ENCODE measurements around the gene PAX2.

The PAX2 gene

DNA sequence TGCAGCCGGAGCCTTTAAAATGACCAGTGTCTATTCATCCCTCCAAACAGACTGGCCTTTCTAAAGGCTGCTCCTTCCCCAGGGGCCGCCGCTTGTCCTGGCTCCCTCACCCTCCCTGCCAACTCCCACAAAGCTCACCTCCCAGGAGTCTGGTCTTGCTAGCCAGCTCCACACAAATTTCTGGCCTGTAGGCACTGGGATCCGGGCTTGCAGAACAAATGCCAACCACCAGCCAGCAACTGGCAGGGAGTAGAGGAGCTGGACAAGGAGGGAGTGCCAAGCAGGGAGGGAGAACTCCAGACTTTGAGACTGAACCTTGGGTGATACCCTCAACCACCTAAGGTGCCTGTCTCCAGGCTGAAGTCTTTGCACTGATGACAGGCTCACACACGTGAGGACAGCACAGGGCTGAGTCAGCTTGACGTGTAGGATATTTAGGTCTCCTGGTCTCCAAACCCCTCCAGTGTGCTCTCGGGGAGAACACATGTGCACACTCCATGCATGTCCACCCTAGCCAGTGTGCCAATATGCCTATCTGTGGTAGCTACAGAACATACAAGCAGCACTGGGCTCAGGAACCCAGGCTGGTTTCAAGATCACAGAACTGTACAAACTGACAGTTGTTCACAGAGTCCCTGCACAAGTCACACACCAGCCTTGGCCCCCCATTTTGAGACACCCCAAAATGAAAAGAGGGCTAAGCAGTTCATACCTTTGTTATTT is 6.0 kb downstream of the PAX2 start:
- H3K27me3 Mint-ChIP-seq = peaks cover 54% of the 10 kb centered on the region
- H3K9me3 Mint-ChIP-seq = no peaks in the 10 kb centered on the region
- H3K4me3 Mint-ChIP-seq = no peak overlapping the region
- peaks cover 21% of the 10 kb centered on the region for H3K4me1 Mint-ChIP-seq
- peaks cover 2% of the 10 kb centered on the region for H3K36me3 Mint-ChIP-seq
- H3K27ac Mint-ChIP-seq = no peak overlapping the region

DNA sequence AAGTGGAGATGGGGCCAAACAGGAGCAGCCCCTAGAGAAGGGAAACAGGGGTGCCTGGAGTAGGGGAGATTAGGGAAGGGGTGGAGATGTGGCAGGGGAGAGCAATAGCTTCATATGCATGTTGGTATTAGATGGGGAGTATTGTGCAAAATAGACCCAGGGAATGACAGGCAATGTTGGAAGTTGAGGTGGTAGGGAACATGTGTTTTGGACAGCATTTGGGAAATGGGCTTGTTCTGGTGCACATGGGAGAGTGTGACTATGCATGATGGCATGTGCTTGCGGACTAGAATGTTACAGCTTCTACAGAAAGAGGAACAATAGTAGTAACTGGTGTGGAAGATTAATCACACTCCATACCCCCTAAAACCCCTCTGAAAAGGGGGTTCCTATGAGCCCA is 10.4 kb downstream of the PAX2 start:
- H3K4me1 Mint-ChIP-seq = no peaks in the 10 kb centered on the region
- H3K27me3 Mint-ChIP-seq = peaks cover 65% of the 10 kb centered on the region
- H3K9me3 Mint-ChIP-seq = no peaks in the 10 kb centered on the region
- no peak overlapping the region for H3K4me3 Mint-ChIP-seq
- no peak overlapping the region for H3K27ac Mint-ChIP-seq
- H3K36me3 Mint-ChIP-seq = no peaks in the 10 kb centered on the region

DNA sequence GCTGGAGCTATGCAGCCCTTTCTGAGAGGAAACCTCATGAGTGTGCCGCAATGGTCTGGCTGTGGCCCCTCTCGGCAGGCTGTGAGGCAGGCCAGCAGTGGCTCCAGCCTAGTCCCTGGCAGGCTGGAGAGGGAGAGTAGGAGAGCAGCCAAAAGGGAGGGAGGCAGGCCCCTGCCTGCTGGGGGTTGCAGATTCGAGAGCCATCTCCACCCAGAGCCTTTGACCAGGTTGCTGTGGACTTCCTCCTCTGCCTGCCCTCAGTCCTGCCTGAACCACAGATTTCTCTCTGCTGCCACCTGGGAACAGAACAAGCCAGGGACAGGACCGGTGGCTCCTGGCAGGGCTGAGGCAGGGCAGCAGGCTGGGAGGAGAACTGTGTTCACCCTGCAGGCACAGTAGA is 13.9 kb downstream of the PAX2 start:
- Mint-ChIP-seq H3K27me3 (peaks cover 49% of the 10 kb centered on the region), H3K4me1 (no peaks in the 10 kb centered on the region), H3K36me3 (no peaks in the 10 kb centered on the region), H3K27ac (no peak overlapping the region), H3K4me3 (no peak overlapping the region), H3K9me3 (no peaks in the 10 kb centered on the region)

DNA sequence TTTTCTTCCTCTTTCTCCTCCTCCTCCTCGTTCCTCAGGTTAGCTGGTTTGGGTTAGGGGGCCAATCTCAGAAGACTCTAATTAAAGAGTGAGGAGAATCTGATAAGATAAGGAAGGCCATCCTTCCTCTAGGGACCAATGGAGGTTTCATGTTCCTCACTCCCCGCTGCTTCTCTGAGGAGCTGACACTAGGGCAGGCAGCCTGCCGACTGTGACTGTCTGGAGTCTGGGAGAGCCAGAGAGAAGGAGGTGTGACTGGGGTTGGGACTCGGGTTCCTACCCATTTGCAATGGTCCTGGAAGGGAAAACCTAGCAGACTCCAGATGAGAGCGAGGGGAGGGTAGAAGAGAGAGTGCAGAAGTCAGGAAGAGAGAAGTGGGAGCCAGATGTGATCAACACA is 15.3 kb downstream of the PAX2 start:
- peaks cover 49% of the 10 kb centered on the region for H3K27me3 Mint-ChIP-seq
- no peak overlapping the region for H3K4me3 Mint-ChIP-seq
- no peaks in the 10 kb centered on the region for H3K4me1 Mint-ChIP-seq
- H3K9me3 Mint-ChIP-seq = no peaks in the 10 kb centered on the region
- no peak overlapping the region for H3K27ac Mint-ChIP-seq
- no peaks in the 10 kb centered on the region for H3K36me3 Mint-ChIP-seq

DNA sequence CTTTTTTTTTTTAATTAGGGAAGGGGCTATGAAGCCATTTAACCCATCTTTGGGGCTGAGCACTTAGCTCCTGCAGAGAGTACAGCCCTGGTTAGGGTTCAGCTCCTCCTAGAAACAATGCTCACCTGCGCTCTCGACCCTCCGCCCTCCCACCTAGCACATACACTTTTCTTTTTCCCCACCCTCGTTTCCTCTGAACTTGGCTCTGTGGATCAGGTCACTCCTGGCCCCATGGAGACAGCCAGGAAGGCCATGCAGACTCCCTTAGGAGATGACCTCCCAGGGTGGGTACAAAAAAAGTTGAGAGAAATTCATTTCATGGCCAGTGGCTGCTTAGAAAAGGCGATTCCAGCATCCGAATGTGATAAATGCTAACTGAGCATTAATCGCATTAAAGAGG is 15.8 kb downstream of the PAX2 start:
- no peak overlapping the region for H3K27ac Mint-ChIP-seq
- no peaks in the 10 kb centered on the region for H3K4me1 Mint-ChIP-seq
- H3K9me3 Mint-ChIP-seq = no peaks in the 10 kb centered on the region
- H3K4me3 Mint-ChIP-seq = no peak overlapping the region
- no peaks in the 10 kb centered on the region for H3K36me3 Mint-ChIP-seq
- H3K27me3 Mint-ChIP-seq = peaks cover 50% of the 10 kb centered on the region

DNA sequence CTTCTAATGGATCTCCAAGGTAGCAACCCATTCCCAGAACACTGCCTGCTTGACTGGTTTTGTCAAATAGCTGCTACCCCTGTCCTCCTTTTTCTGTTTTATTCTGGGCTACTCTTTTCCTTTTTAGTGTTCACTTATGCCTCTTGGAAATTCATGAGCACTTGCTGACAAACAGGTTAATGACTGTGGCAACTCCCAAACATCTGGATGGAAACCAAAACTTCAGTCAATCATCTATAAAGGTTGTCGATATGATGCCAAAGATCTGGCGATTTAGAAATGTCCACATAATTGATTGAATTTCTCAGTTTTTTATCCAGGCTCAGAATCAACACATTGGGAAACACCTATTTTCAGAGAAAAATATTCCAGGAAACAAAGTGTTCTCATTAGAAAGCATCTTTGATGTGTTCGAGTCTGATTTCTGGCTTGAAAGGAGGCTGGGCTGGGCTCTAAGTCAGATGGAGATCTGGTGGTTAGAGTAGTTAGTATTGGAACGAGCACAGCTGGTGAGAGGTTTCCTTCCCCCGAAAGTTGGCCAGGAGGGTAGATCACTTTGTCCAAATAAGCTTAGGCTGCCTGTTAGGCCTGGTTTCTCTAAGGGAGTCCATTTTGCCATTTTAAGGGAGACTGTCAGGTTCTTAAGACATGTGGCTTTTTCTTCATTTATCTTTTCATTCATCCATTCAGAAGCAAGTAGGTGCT is 17.8 kb downstream of the PAX2 start:
- H3K36me3 Mint-ChIP-seq = no peaks in the 10 kb centered on the region
- no peak overlapping the region for H3K4me3 Mint-ChIP-seq
- peaks cover 42% of the 10 kb centered on the region for H3K27me3 Mint-ChIP-seq
- no peak overlapping the region for H3K27ac Mint-ChIP-seq
- H3K9me3 Mint-ChIP-seq = no peaks in the 10 kb centered on the region
- H3K4me1 Mint-ChIP-seq = no peaks in the 10 kb centered on the region

DNA sequence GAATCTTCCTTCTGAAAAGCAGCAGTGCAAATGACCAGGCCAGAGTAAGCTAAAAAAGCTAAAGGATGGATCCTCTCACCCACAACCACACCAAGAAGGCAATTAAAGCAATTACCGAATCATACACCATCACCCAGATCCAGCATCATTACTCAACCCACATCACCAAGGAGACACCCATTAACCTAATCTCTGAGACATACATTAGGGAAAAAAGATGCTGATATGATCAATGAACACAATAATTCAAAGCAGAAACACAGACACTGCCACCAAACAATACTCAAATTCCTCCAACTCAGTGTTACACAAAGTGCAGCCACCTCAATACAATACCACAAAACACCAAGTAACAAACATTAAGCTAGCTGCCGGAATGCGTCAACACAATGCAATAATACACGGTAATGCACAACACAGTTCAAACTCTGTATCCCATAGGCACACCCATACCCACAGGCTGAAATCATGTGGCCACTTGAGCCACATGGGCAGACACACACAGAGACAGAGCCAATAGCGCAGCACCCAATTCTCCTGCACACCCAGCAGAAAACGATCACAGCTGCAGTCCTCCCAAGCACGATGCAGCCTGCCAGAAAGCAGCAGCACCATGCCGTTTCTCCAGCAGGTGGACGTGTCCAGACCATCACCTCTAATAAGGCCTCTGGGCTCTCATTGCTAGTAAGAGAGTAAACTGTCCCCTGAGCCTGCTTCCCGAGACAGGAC is 21.5 kb downstream of the PAX2 start:
- Mint-ChIP-seq H3K4me1 (no peaks in the 10 kb centered on the region), H3K27ac (no peak overlapping the region), H3K27me3 (peaks cover 25% of the 10 kb centered on the region), H3K4me3 (no peak overlapping the region), H3K36me3 (no peaks in the 10 kb centered on the region), H3K9me3 (no peaks in the 10 kb centered on the region)

DNA sequence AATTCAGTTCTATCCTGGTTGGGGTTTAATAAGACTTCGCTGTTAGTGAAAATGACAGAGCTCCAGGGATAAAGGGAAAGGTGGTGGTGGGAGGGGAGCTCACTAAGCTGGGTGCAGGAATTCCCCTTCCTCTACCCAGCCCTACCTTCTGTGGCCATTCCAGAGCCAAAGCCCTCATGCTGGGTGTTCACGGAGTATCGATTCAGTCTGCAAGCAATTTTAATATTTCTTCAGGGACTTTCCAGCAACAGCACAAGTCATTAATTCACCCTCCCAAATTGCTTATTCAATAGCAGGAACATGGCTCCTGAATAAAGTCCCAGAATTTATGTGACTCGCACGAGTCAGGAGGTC is 22.0 kb downstream of the PAX2 start:
- no peak overlapping the region for H3K27ac Mint-ChIP-seq
- no peak overlapping the region for H3K4me3 Mint-ChIP-seq
- no peaks in the 10 kb centered on the region for H3K9me3 Mint-ChIP-seq
- no peaks in the 10 kb centered on the region for H3K36me3 Mint-ChIP-seq
- peaks cover 25% of the 10 kb centered on the region for H3K27me3 Mint-ChIP-seq
- no peaks in the 10 kb centered on the region for H3K4me1 Mint-ChIP-seq

DNA sequence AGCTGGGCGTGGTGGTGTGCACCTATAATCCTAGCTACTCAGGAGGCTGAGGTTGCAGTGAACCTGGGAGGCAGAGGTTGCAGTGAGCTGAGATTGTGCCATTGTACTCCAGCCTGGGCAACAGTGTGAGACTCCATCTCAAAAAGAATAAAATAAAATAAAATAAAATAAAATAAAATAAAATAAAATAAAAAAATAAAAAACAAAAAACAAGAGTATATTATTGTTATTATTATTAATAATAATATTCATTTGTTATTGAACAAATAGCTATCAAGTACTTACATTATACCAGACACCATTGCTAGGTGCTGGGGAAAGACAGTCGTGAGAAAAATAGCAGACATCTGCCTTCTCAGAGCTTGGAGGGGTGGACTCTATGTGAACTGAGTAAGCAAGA is 24.1 kb downstream of the PAX2 start:
- Mint-ChIP-seq H3K27me3 (peaks cover 27% of the 10 kb centered on the region), H3K4me1 (no peaks in the 10 kb centered on the region), H3K9me3 (no peaks in the 10 kb centered on the region), H3K27ac (no peak overlapping the region), H3K36me3 (no peaks in the 10 kb centered on the region), H3K4me3 (no peak overlapping the region)

DNA sequence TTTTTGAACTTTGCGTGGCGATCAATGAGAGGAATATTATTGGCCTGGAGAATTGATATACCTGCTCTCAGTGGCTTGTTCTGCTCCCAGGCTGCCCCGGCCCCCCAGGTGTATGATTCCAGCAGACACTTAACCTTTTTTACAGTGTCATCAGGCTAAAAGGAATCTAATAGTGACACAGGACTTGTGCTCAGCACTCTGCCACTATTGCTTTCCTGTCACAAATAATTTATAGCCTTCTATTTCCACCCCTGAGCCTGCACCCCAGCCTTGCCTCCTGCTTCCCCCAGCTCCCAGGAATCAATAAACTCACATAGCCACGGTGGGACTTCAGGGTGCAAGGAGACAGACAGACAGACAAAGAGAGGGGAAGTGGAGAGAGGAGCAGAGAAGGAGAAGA is 28.3 kb downstream of the PAX2 start:
- H3K27me3 Mint-ChIP-seq = peaks cover 17% of the 10 kb centered on the region
- no peaks in the 10 kb centered on the region for H3K36me3 Mint-ChIP-seq
- H3K4me3 Mint-ChIP-seq = no peak overlapping the region
- H3K4me1 Mint-ChIP-seq = no peaks in the 10 kb centered on the region
- no peak overlapping the region for H3K27ac Mint-ChIP-seq
- no peaks in the 10 kb centered on the region for H3K9me3 Mint-ChIP-seq

DNA sequence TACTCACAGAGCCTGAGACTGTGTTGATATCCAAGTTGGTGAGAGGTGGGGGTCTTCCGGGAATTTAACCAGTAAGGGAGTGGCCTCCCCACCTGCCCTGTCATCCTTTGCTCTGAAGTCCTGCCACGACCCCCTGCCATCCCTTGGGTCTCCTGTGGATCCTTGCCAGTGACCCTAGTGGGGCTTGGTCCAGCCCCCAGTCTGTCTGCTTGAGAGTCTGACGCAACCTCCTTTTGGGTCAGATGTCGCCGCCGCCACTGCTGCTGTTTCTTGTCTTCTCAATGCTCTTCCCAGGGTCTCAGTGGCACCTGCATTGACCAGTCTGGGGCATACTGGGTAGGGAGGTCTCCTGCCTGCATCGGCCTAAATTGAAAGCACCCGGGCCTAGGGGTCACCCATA is 28.8 kb downstream of the PAX2 start:
- H3K4me3 Mint-ChIP-seq = no peak overlapping the region
- H3K36me3 Mint-ChIP-seq = no peaks in the 10 kb centered on the region
- H3K9me3 Mint-ChIP-seq = no peaks in the 10 kb centered on the region
- no peaks in the 10 kb centered on the region for H3K4me1 Mint-ChIP-seq
- no peak overlapping the region for H3K27ac Mint-ChIP-seq
- peaks cover 19% of the 10 kb centered on the region for H3K27me3 Mint-ChIP-seq

DNA sequence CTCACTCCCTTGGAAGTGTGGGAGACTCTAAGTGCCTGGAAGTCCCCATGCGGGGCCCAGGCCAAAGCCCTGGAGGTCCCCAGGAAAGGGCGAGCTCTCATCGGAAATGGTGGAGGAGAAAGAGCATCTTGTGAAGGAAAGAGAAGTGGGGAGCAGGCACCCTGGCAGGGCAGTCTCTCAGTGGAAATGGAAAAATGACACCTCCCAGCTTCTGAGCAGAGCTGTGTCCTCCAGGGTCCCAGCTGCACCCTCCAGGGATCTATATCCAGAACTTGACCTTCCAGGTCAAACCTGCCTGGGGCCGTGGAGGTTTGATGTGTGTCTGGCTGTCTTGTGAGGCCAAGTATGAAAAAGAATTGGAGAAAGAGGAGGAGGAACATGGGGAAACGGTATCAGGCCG is 29.5 kb downstream of the PAX2 start:
- Mint-ChIP-seq H3K36me3 (no peaks in the 10 kb centered on the region), H3K4me1 (no peaks in the 10 kb centered on the region), H3K9me3 (no peaks in the 10 kb centered on the region), H3K27me3 (peaks cover 19% of the 10 kb centered on the region), H3K27ac (no peak overlapping the region), H3K4me3 (no peak overlapping the region)

DNA sequence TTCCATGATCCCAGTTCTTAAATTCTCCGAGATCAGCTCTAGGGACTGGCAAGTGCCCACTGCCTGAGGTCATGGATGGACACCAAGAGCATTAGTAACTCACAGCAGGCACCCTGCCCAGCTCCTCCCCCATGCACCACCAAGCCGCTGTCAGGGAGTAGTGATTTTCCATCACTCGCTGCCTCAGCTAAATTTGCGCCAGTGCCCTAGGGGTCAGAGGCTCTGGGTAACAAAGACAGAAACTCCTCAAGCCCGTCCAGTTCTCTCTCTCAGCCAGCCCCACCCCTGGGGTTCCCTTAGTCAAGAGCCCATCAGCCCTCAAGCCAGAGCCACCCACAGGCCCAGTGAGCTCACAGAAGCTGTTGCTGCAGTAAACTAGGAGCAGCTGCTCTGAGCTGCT is 30.0 kb downstream of the PAX2 start:
- Mint-ChIP-seq H3K27ac (no peak overlapping the region), H3K27me3 (peaks cover 18% of the 10 kb centered on the region), H3K36me3 (no peaks in the 10 kb centered on the region), H3K9me3 (no peaks in the 10 kb centered on the region), H3K4me1 (no peaks in the 10 kb centered on the region), H3K4me3 (no peak overlapping the region)

DNA sequence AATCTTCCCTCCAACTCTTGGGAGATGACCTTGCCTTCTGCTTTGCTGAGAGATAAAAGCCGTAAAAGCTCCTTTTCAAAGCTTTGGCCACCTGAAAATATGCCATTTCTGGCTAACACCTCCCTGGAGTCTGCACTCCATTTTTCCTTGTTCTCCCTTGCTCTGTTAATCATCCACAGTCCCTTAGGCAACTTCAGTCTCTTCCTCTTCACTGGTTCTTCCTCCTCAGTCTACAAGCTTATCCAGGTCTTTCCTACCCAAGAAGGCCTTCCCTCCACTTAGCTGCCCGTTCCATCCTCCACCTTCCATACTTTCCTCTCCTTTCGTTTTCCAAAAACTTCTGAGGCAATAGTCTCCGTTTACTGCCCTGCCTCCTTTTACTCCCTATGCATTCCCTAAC is 30.5 kb downstream of the PAX2 start:
- H3K27me3 Mint-ChIP-seq = peaks cover 18% of the 10 kb centered on the region

DNA sequence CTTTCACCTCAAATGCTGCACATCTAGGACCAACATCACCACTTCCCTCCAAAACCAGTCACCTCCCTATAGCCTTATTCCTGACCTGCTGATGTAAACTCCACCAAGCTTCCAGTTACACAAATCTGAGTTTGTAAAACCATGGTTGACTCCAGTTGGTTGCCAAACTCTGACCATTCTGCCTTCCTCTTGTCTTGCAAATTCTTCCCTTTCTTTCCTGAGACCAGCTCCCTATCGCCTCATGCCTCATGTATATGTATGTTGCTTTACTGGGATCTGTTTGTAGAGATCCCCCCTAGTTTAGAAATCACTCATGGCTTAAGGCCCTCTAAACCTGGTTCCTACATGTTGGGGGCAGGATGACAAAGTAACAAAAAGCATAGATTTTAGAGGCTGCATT is 31.3 kb downstream of the PAX2 start:
- Mint-ChIP-seq H3K9me3 (no peaks in the 10 kb centered on the region), H3K27ac (no peak overlapping the region), H3K27me3 (peaks cover 18% of the 10 kb centered on the region), H3K4me1 (no peaks in the 10 kb centered on the region), H3K36me3 (no peaks in the 10 kb centered on the region), H3K4me3 (no peak overlapping the region)

More for the DNA sequence above, 30.5 kb downstream of the PAX2 start:
- Mint-ChIP-seq H3K4me1 (no peaks in the 10 kb centered on the region), H3K36me3 (no peaks in the 10 kb centered on the region), H3K4me3 (no peak overlapping the region), H3K27ac (no peak overlapping the region), H3K9me3 (no peaks in the 10 kb centered on the region)

DNA sequence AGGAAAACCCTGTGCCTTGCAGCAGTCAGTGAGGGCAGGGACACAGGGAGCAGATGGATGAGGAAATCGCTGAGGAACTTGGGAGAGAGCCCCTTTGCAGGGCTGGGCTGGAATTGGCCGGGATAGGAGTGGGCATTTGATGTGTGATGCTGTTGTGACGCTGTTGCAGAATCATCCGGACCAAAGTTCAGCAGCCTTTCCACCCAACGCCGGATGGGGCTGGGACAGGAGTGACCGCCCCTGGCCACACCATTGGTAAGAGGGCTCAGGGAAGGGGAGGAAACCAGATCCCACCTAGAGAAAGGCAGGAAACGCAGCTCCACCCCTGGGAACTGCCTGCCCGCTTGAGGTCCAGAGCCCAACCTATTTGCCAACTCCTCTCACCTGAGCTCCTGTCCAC is 33.9 kb downstream of the PAX2 start:
- no peaks in the 10 kb centered on the region for H3K9me3 Mint-ChIP-seq
- peaks cover 15% of the 10 kb centered on the region for H3K27me3 Mint-ChIP-seq
- no peaks in the 10 kb centered on the region for H3K4me1 Mint-ChIP-seq
- H3K36me3 Mint-ChIP-seq = no peaks in the 10 kb centered on the region
- H3K27ac Mint-ChIP-seq = no peak overlapping the region
- H3K4me3 Mint-ChIP-seq = no peak overlapping the region
